Pericardium fibroblast (primary cell): ENCODE measurements around the gene MROH2B. TPM values are rescaled to one million over a fixed set of nuclear protein-coding genes. Genes with fewer than 3 reads are reported as not detected.

Experiments used
- total RNA-seq: library from RNA; depleted of rRNA; stranded (reverse); fragments of >200 nt; gene quantifications from 2 replicates; pipeline ENCODE4 v1.2.3, GENCODE V29; 2015

The MROH2B gene
- not detected in 2 replicates for total RNA-seq

DNA sequence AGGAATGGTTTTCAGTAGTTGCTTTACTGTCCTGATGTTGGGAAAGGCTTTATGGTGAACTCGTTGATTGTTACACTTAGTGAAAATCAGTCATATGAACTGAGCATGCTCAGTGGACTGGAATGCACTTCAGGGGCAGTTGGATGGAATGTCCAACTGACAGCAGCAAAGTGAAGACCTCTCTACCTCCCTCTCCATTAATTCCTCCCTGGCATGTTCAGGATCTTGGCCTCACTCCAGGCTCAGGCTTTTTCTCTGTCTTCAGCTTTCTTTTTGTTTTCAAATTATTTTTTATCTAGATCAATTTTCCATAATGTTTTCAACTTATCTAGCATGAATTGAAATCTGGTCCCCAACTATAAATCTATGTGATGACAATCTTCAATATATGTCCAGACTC, at the start of gene MROH2B:
TSS of gene MROH2B (minus strand) at position 101 of the 400 bp plus-strand sequence. CDS start 490 bp downstream, outside the sequence.

Other genes starting within 250 kb of the MROH2B start
- gene RPL37, start 236.1 kb downstream of the MROH2B start, total RNA-seq, result 566 and 569 TPM in 2 replicates
- 8.6 and 11.4 TPM in 2 replicates for gene CARD6, start 230.0 kb downstream of the MROH2B start, total RNA-seq
- 996 and 3,547 TPM in 2 replicates for gene C7, start 161.8 kb downstream of the MROH2B start, total RNA-seq
- gene C6, start 142.2 kb upstream of the MROH2B start, total RNA-seq, result 10.0 and 12.7 TPM in 2 replicates